ENCODE results near the gene ECT2. TPM values are rescaled to one million over a fixed set of nuclear protein-coding genes. Genes with fewer than 3 reads are reported as not detected.

ECT2 gene
- total RNA-seq, 1 experiment from 2014 or later, result 77.4 TPM

DNA sequence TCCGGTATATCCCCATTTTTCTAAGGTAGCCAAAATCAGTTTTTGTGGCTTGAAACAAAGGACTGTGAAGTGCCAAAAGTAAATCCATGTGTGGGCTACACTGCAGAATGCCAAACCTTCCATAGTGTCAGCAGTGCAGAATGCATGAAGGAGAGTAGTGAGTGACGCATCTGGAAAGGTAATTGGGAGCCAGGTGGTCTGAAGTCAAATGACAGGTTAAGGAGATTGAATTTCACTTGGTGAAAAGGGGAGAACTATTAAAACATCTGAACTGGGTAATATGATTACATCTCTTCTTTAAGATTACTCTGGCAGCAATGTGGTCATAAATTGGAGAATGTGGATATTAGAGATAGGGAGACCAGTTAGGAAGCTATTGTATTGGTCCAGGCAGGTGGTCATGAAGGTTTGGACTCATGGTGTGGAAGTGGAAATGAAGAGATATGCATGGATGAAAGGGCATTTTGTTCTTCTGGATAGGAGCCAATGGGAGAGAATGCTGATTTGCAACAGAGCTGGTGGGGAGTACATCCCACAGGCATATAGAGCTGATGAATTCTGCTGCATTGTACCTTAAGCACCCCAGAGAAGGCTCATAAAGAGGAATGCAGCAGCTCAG, 118.2 kb downstream of the ECT2 start:
- TF ChIP-seq EZH2phosphoT487 (IDR thresholded peaks at IDR 0.05; ENCODE audit: borderline replicate concordance, low read length), result no peak
- Histone ChIP-seq H3K4me3 (ENCODE audit: low read length) (no peak overlapping the region), H2AFZ (ENCODE audit: low read length) (no peak overlapping the region), H3K9me3 (ENCODE audit: low read length) (no peaks in the 10 kb centered on the region), H4K20me1 (ENCODE audit: low read length) (no peaks in the 10 kb centered on the region), H3K9ac (ENCODE audit: low read length) (no peak overlapping the region), H3K79me2 (ENCODE audit: low read length) (no peaks in the 10 kb centered on the region), H3K4me2 (ENCODE audit: low read length) (no peak overlapping the region), H3K4me1 (ENCODE audit: insufficient read depth, low read length) (no peaks in the 10 kb centered on the region), H3K36me3 (ENCODE audit: low read depth, low read length) (no peaks in the 10 kb centered on the region), H3K27ac (ENCODE audit: low read length) (no peak overlapping the region), H3F3A (ENCODE audit: low read length, unreplicated experiment) (no peaks in the 10 kb centered on the region), H3K9me2 (replicated peaks; ENCODE audit: low read length) (no peaks in the 10 kb centered on the region), H3K27me3 (ENCODE audit: low read length) (peaks cover 42% of the 10 kb centered on the region)
- POLR2A ChIA-PET (ENCODE audit: unreplicated experiment), result no interaction called here
- DNase-seq (no peak), ATAC-seq (no peak)
- intact Hi-C loops (cut with micrococcal nuclease), result no loop called here
- CTCF ChIA-PET, result no interaction called here
- no TSS peak for BruUV-seq (replicated peaks)

DNA sequence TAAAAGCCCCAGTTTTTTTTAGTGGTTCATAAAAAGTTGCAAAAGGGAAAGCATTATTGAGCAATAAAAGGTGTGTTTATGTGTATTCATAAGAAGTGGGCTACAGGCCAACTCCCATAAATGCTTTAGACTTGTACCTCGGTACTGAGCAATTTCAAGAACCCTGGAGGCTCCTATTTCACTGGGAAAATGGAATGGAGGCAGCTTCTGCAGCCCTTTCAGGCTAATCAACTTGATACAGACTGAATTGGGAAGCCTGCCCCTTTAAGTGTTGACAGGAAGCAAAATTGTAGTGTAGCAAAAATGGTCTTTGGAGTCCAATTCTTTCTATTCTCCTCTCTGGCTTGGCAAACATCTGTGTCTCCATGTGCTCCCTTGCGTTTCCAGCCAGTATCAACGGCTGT, 118.8 kb downstream of the ECT2 start:
- H3K79me2 ChIP-seq (ENCODE audit: low read length), result no peaks in the 10 kb centered on the region
- H3K27ac ChIP-seq (ENCODE audit: low read length), result no peak overlapping the region
- no peak overlapping the region for H2AFZ ChIP-seq (ENCODE audit: low read length)
- no peaks in the 10 kb centered on the region for H3K36me3 ChIP-seq (ENCODE audit: low read depth, low read length)
- peak; percentile 73 for ATAC-seq
- no peaks in the 10 kb centered on the region for H4K20me1 ChIP-seq (ENCODE audit: low read length)
- no peaks in the 10 kb centered on the region for H3F3A ChIP-seq (ENCODE audit: low read length, unreplicated experiment)
- H3K9me2 ChIP-seq (replicated peaks; ENCODE audit: low read length), result no peaks in the 10 kb centered on the region
- ChIA-PET CTCF (no interaction called here), POLR2A (ENCODE audit: unreplicated experiment) (no interaction called here)
- BruUV-seq (replicated peaks), result no TSS peak
- H3K4me2 ChIP-seq (ENCODE audit: low read length), result no peak overlapping the region
- H3K27me3 ChIP-seq (ENCODE audit: low read length), result peaks cover 44% of the 10 kb centered on the region
- H3K9ac ChIP-seq (ENCODE audit: low read length), result no peak overlapping the region
- peak; percentile 66 for DNase-seq
- H3K4me1 ChIP-seq (ENCODE audit: insufficient read depth, low read length), result no peaks in the 10 kb centered on the region
- TF ChIP-seq EZH2 (IDR thresholded peaks at IDR 0.05; ENCODE audit: low read length, unreplicated experiment) (no peak), EZH2phosphoT487 (IDR thresholded peaks at IDR 0.05; ENCODE audit: borderline replicate concordance, low read length) (no peak)
- TF ChIP-seq, protein P1, sequence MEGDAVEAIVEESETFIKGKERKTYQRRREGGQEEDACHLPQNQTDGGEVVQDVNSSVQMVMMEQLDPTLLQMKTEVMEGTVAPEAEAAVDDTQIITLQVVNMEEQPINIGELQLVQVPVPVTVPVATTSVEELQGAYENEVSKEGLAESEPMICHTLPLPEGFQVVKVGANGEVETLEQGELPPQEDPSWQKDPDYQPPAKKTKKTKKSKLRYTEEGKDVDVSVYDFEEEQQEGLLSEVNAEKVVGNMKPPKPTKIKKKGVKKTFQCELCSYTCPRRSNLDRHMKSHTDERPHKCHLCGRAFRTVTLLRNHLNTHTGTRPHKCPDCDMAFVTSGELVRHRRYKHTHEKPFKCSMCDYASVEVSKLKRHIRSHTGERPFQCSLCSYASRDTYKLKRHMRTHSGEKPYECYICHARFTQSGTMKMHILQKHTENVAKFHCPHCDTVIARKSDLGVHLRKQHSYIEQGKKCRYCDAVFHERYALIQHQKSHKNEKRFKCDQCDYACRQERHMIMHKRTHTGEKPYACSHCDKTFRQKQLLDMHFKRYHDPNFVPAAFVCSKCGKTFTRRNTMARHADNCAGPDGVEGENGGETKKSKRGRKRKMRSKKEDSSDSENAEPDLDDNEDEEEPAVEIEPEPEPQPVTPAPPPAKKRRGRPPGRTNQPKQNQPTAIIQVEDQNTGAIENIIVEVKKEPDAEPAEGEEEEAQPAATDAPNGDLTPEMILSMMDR (conservative IDR thresholded peaks at IDR 0.05; ENCODE audit: low read depth, low read length), result no peak
- H3K4me3 ChIP-seq (ENCODE audit: low read length), result no peak overlapping the region
- no peaks in the 10 kb centered on the region for H3K9me3 ChIP-seq (ENCODE audit: low read length)
- intact Hi-C loops (cut with micrococcal nuclease), result no loop called here

DNA sequence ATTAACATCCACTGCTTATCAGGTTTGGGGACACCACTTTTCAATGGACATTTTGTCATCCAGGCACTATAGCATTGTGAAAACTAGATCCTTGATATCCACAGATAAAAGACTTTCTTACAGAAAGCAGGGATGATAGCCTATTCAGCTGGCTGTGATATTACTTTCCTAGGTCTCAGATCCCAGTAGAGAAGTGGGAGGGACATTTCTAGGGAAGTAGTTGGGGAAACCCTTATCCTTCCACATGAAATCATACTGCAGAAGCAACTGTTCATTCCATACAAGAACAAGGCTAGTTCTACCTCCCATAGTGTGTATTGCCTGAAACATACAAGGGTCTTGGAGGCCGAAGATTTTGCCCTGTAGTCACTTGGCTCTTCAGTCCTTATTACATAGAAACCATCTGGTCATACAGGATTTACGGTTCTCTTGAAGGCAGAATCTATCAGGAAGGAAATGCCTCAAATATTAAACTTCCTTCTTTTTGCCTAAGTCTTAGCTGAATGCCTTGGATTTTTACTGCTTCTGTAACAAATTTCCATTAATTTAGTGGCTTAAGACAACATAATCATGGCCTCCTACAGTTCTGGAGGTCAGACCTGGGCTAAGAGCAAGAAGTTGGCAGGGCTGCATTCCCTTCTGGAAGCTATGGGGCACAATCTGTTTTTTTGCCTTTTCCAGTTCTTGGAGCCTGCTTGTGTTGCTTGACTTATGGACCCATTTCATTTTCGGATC, 119.4 kb downstream of the ECT2 start:
- intact Hi-C loops (cut with micrococcal nuclease), result no loop called here
- ATAC-seq, result no peak
- H3K4me1 ChIP-seq (ENCODE audit: insufficient read depth, low read length), result no peaks in the 10 kb centered on the region

More for the DNA sequence above, 119.4 kb downstream of the ECT2 start:
- H2AFZ ChIP-seq (ENCODE audit: low read length), result no peak overlapping the region
- no peak overlapping the region for H3K4me3 ChIP-seq (ENCODE audit: low read length)
- POLR2A ChIA-PET (ENCODE audit: unreplicated experiment), result no interaction called here
- H3K9me3 ChIP-seq (ENCODE audit: low read length), result no peaks in the 10 kb centered on the region
- CTCF ChIA-PET, result no interaction called here
- no peaks in the 10 kb centered on the region for H3K36me3 ChIP-seq (ENCODE audit: low read depth, low read length)
- H3F3A ChIP-seq (ENCODE audit: low read length, unreplicated experiment), result no peaks in the 10 kb centered on the region
- no peak for DNase-seq
- H3K9ac ChIP-seq (ENCODE audit: low read length), result no peak overlapping the region
- no peaks in the 10 kb centered on the region for H4K20me1 ChIP-seq (ENCODE audit: low read length)
- H3K27me3 ChIP-seq (ENCODE audit: low read length), result peaks cover 46% of the 10 kb centered on the region
- no peaks in the 10 kb centered on the region for H3K79me2 ChIP-seq (ENCODE audit: low read length)
- BruUV-seq (replicated peaks), result no TSS peak
- H3K9me2 ChIP-seq (replicated peaks; ENCODE audit: low read length), result no peaks in the 10 kb centered on the region
- no peak overlapping the region for H3K4me2 ChIP-seq (ENCODE audit: low read length)
- TF ChIP-seq EZH2 (IDR thresholded peaks at IDR 0.05; ENCODE audit: low read length, unreplicated experiment) (no peak), EZH2phosphoT487 (IDR thresholded peaks at IDR 0.05; ENCODE audit: borderline replicate concordance, low read length) (no peak)
- TF ChIP-seq, protein P1 (conservative IDR thresholded peaks at IDR 0.05; ENCODE audit: low read depth, low read length), result no peak
- no peak overlapping the region for H3K27ac ChIP-seq (ENCODE audit: low read length)

Other genes with a start within 250 kb of the ECT2 start
- 0.58 and 1.2 TPM in 2 replicates for gene TNFSF10, start 227.3 kb upstream of the ECT2 start, total RNA-seq (2014; rRNA removed)
- gene NCEH1, start 39.7 kb upstream of the ECT2 start, total RNA-seq (2014; rRNA removed), result 28.2 and 33.9 TPM in 2 replicates

All from PC-3 (cell line).